Stimulated activated CD4-positive, alpha-beta T cell treated with anti-CD3 and anti-CD28 coated beads, Interleukin-1b, Interleukin-23, amount 100 ng/mL, for 1 hour (primary cell): Measurements from ENCODE around the gene ADAM30.
"Not testable (repeated sequence)": the region's sequence is repeated elsewhere in the genome, so short reads cannot be mapped to it uniquely, and the experiment has no call there.

ENCODE experiments used
- DNase-seq, 2 donors: peaks; one replicate each; pipeline ENCODE4 v3.0.0-alpha.2; 2020; ENCODE audit warnings: low read depth in 2 of 2

The ADAM30 gene

DNA sequence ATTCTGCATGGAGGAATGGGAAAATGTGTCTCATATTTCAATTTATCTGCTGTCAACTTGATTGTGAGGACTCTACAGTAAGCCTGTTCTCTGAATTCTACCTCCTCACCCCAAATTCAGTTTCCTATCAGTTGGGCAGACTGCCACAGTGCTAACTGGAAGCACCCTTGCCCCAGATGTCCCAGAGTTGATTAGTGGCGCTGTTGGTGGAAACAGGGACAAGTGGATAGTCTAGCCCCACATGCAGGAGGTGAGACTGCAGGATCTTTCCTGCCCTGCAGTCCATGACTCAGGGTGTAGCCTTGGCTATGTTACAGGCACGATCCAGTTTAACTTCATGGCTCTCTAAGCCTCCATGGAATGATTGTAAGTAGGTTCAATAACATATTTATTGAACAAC, 22.1 kb downstream of the ADAM30 start:
- no peak for DNase-seq

DNA sequence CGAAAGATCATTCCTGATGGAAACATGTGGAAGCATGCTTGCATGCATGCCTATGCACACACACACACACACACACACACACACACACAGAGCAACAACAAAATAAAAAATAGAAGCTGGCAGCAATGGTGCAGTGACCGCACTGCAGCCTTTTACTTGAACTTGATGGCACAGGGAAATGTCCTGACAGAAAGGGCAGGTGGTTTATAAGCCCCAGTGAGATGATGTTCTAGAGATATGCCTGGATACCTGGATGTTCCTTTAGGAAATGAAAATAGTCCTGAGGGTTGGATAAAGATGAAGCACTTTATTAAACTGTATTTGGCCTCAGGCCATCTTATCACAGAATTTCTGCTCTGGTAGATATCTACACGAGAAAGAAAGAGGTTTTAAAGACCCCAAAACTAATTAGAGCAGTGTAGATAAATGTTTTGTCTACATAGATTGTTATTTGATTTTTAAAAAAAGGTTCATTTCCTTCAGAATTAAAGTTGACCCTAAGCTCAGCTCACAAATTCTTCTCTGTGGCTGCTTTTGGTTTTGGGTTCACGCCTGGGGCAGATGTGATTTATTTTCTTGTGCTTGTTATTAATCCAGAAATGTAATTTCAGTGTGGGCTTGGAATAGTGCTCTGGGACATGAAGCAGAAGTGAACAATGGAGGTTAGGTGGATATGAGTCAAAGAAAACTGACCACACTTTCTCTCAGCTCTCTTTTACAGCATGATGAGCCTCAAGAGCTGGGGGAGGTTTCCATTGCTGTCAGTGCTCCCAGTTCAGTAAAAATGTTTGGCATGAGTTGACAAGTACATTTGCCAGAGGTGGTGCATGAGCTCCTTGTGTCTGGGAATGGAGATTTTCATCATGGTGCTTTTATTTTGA, 22.9 kb downstream of the ADAM30 start:
- DNase-seq: no peak

DNA sequence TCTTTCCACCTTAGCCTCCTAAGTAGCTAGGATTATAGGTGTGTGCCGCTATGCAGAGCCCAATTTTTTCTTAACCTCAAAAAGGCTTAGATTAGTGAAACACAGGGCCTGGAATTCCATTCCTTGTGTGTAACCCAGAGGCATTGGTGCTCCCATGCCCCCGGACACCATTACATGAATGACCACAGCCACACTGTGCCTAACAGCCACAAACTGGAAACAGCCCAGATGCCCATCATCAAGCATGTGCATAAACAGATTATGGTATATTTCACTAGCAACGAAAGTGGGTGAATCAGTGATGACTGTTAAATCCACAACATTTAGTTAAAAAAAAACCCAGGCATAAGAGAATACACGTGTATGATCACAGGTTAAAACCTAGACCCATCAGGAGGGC, 24.4 kb downstream of the ADAM30 start:
- no peak for DNase-seq

DNA sequence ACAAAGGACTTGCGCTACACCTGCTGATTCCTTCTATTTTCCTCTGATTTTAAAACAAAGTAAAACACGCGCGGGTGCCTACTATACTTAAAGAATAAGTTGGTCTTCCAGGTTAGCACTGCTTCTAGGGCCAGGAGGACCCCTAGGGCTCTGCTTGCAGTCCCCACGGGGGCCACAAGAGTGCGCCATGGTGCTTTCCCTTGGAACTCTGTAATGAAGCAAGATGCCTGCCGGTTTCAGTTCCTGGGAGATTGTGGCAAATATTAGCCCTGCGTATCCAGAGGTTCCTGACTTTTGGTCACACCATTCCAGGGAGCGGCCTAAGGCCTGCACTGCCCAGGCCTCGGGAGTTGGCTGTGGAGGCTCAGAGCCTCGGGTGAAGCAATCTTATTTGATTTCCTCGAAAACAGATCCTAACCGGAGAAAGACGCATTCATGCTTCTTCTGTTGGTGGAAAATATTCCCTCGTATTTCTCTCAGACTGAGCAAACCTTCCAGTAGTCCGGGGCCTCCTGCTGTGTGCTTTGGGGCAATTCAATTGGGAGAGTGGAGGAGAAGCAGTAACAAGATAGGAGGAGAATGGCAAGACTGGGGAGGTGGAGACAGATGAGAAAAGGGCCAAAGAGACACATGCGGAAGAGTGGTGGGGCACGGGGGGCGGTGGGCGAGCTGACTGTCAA, 25.3 kb downstream of the ADAM30 start:
- peak in 1 of 2 donors; percentile 47 for DNase-seq

DNA sequence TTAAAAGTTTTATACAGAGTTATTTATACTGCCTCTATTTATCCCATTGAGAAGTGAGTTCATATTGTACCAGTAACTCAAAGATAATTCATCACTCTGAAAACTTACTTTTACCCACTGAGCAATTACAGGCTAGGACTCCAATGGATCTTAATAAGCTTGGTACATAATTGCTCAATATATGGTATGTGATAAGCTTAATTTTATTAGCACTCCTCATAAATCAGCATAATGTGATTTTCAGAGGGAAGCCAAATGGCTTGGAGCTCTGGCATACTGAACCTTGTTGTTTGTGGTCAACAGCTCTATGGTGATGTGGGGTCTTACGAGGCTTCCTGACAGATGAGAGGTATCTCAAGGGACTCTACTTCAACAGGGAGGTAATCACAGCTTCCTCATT, 26.3 kb downstream of the ADAM30 start:
- DNase-seq: no peak

DNA sequence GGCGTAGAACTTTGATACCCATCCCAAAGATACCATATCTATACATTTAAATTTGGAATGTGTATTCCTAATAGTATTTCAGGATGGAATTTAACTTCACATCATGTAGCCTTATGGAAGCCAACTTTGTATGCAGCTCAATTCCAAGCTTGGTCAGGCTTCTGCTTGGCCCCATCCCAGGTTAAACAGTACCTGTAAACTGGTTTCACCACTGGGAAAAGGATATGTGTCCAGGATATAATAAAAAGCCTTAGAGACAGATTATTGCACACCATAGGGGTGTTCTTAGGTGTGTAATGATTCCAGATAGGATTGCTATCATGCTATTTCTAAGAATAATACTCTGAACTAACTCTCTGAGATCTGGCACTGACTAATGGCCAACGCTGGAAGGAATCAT, 28.1 kb downstream of the ADAM30 start:
- DNase-seq: no peak

DNA sequence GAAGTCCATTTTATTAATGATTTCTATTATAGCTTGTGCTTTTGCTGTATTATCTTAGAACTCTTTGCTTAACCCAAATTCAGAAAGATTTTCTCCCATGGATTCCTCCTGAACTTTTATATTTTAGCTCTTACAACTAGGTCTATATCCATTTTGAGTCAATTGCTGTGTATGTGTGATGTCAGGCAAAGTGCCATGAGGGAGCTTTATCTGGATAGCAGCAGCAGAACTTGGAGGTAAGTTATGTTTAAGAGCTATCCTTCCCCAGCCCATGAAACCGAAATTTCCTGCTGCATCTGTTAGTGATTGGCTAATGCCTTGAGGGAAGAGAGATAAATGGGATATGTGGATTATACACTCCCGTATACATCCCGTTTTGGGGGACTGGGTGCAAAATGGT, 29.9 kb downstream of the ADAM30 start:
- DNase-seq: no peak

DNA sequence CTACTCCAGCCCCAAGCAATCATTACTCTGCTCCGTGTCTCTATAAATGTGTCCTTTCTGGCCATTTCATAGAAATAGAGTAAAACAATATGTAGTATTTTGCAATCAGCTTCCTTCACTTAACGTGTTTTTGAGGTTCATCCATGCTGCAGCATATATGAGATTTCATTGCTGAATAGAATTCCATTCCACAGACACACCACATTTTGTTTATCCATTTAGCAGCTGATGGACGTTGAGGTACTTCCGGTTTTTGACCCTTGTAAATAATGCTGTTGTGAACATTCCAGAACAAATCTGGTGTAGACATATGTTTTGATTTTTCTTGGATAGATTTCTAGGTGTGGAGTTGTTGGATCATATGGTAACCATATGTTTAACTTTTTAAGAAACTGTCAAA, 30.7 kb downstream of the ADAM30 start:
- no peak for DNase-seq

DNA sequence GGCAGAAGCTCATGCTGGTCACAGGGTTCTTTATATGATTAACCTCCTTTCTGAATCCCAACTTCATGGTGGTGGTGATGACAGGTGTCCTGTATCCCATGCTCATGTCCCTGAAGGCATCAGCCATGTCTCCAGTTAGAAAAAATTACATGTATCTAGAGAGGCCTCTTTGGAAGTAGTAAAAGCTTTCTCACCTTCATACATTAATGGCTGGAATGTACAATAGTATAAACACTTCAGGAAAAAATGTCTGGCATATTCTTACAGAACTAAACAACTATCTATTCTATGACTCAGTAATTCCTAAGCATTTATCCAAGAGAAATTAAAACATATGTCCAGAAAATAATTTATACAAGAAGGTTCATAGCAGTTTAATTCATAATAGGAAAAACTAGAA, 34.0 kb downstream of the ADAM30 start:
- no peak for DNase-seq

DNA sequence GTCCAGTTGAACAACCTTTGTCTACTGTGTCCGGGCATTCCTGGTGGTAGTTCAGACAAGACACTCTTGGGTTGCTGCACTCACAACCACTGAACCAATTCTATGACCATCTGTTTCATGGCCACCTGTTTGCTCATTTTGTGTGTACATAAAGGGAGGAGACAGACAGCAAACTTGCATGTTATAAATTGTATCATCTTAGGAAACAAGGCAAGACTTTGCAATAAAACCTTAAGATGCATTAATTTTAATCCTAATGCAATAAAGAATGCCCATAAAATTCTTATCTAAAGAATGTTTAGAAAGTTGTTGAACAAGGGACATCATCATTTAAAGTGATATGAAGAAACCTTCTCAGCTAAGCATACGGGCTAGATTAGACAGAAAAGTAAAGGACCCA, 34.8 kb downstream of the ADAM30 start:
- DNase-seq: no peak

DNA sequence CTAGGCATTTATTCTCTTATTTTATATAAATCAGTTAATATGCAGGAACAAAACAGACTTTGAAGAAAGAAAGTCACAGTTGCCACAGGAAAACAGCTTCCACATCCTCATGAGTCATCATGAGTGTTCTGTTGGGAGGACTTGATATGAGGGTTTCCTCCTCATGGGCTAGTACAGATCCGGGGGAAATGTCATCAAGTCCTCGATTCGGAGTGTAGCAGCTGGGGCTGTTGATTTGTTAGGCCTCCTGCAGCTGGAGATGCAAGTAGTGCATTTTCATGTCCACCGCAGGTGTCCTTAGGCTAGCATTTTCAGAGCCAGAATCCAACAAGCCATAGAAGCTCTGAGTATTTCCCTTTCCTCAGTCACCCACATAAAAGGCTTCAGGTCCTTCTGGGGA, 36.7 kb downstream of the ADAM30 start:
- DNase-seq: no peak

DNA sequence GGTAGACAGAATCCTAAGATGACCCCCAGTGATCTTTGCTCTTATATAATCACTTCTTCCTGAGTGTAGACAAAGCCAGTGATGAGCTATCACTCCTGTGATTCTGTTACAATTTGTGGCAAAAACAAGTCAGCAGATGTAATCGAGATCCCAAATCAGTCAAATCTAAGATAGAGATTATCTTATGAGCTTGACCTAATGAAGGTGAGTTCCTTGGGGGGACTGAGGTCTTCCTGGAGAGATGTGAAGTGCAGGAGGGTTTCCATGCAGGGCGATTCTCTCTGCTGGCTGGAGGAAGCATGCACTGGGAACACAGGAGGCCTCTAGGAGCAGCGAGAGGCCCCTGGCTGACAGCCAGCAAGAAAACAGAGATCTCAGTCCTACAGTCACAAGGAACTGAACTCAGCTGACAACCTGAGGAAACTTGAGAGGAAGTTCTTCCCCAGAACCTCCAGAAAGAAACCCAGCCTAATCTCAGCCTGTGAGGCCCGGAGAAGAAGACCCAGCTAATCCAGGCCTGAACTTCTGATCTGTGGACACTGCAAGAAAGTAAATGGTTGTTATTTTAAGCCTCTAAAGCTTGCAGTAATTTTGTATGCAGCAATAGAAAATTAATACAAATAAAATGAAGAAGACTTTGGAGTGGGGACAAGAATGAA, 37.6 kb downstream of the ADAM30 start:
- not testable (repeated sequence) for DNase-seq

DNA sequence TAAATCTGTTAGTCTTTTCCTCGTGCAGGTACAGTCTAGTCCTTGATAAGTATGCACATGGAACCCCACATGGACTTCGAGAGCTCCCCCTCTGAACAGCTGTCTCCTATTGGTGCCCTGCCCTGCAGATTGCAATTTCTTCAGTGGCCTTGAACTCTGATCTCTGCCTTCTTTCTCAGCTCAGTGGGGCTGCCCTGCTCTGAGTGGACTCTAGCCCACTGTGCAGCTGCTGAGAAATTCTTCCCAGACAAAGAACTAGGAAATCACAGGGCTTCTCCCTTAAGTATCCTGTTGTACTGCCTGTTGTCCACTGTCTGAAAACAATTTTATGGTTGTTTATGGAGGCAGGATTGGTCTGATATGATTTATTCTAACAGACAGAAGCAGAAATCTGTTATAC, 38.2 kb downstream of the ADAM30 start:
- DNase-seq: no peak

DNA sequence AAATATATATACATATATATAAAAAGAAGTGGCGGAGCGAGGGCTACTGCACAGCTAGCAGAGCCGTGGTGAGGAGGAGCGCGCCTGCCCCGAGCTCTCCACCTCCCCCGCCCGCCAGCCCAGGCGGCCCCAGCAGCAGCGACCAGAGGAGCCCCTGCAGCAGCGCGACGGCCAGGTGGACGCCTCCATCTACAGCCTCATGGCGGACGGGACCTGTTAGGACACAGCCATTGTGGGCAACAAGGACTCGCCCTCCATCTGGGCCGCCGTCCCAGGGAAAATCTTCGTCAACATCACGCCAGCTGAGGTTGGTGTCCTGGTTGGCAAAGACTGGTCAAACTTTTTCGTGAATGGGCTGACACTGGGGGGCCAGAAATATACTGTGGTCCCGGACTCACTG, 43.2 kb downstream of the ADAM30 start:
- DNase-seq: no peak

DNA sequence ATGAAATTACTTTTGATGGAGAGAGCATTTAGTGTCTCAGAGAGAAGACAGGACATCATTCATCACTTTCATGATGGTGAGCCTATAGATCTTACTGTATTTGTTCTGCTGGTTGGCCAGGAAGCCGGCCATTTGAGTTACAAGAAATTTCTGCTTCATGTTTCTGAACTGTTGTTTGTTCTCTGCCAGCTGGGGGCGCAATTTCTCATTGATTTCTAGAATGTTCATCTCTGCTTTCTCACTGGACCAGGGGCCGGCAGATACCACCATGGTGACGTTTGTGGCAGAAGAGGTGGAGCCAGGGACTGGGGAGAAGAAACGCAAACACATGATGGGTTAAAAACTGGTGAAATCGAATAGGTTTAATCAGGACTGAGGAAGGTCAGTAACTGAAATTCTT, 52.1 kb downstream of the ADAM30 start:
- DNase-seq: not testable (repeated sequence)
